ENCODE measurements around the gene FECH. TPM values are rescaled to one million over a fixed set of nuclear protein-coding genes. Genes with fewer than 3 reads are reported as not detected.

The FECH gene
- total and polyA plus RNA-seq, 9 of the 15 experiments (the other 6 are each of a cell fraction or from before 2014, with no cell fraction given) = 19.8 to 170 (median 56.8) TPM

DNA sequence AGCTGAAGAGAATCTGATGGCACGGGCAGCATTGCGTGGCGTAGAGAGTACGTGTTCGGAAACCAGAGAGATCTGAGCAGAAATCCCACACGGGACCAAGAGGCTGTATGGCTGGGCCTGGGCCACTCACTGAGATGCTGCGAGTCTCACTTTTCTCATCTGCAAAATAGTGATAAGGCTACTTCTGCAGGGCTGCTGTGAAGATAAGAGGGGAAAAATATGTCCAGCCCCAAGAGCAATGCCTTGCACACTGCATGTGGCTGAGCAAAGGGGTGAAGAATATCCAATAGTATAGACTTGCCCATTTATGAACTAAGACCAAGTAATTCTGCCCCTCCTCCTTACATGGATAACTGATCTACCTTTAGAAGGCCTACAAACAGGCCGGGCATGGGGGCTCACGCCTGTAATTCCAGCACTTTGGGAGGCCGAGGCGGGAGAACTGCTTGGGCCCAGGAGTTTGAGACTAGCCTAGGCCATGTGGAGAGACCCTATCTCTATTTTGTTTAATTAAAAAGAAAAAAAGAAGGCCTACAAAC lies 3.1 kb downstream of the FECH start (continued):
- no peak for TF ChIP-seq BRCA1 (IDR thresholded peaks at IDR 0.05)
- TF ChIP-seq BRCA1 (CRISPR knock-in tag; IDR thresholded peaks at IDR 0.05) = no peak
- no peak for TF ChIP-seq KLF1 (tag; IDR thresholded peaks at IDR 0.05)
- no peak for TF ChIP-seq CAMTA2 (CRISPR knock-in tag; conservative IDR thresholded peaks at IDR 0.05)
- peak; percentile 85 for TF ChIP-seq MYC (IDR thresholded peaks at IDR 0.05; ENCODE audit: low read depth, low read length)
- no peak for TF ChIP-seq MYC (CRISPR knock-in tag; IDR thresholded peaks at IDR 0.05; ENCODE audit: borderline replicate concordance, low read depth)
- no peak; the same call in 1 of the 2 replicates for TF ChIP-seq ZNF263 (CRISPR knock-in tag; IDR thresholded peaks at IDR 0.05; ENCODE audit: borderline replicate concordance)
- TF ChIP-seq SMARCC2 (IDR thresholded peaks at IDR 0.05; ENCODE audit: low read depth) = peak; percentile 76
- TF ChIP-seq FIP1L1 (IDR thresholded peaks at IDR 0.05; ENCODE audit: low read depth, low read length, poor library complexity, severe bottlenecking) = no peak
- no peak for TF ChIP-seq POLR2H (tag; IDR thresholded peaks at IDR 0.05; ENCODE audit: low read depth)
- no peak for TF ChIP-seq STAT5B (CRISPR knock-in tag; IDR thresholded peaks at IDR 0.05)
- no peak for TF ChIP-seq GABPB1 (CRISPR knock-in tag; IDR thresholded peaks at IDR 0.05)
- no peak for TF ChIP-seq PRMT5 (CRISPR knock-in tag; IDR thresholded peaks at IDR 0.05)
- TF ChIP-seq GATAD2A (IDR thresholded peaks at IDR 0.05) = peak; percentile 80; the same call in 1 of the 2 replicates
- TF ChIP-seq, protein P1, sequence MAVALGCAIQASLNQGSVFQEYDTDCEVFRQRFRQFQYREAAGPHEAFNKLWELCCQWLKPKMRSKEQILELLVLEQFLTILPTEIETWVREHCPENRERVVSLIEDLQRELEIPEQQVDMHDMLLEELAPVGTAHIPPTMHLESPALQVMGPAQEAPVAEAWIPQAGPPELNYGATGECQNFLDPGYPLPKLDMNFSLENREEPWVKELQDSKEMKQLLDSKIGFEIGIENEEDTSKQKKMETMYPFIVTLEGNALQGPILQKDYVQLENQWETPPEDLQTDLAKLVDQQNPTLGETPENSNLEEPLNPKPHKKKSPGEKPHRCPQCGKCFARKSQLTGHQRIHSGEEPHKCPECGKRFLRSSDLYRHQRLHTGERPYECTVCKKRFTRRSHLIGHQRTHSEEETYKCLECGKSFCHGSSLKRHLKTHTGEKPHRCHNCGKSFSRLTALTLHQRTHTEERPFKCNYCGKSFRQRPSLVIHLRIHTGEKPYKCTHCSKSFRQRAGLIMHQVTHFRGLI (CRISPR knock-in tag; IDR thresholded peaks at IDR 0.05) = no peak
- no peak for TF ChIP-seq ILK (tag; IDR thresholded peaks at IDR 0.05; ENCODE audit: borderline replicate concordance, low read depth)
- TF ChIP-seq RBM34 (IDR thresholded peaks at IDR 0.05; ENCODE audit: borderline replicate concordance, insufficient read depth, low read length) = no peak
- no peak for TF ChIP-seq ZSCAN32 (CRISPR knock-in tag; IDR thresholded peaks at IDR 0.05)
- no peak for TF ChIP-seq RBM17 (IDR thresholded peaks at IDR 0.05; ENCODE audit: borderline replicate concordance, low read depth, low read length)
- TF ChIP-seq NFE2L1 (tag; IDR thresholded peaks at IDR 0.05; ENCODE audit: borderline replicate concordance, low read depth) = no peak
- TF ChIP-seq, protein P2, sequence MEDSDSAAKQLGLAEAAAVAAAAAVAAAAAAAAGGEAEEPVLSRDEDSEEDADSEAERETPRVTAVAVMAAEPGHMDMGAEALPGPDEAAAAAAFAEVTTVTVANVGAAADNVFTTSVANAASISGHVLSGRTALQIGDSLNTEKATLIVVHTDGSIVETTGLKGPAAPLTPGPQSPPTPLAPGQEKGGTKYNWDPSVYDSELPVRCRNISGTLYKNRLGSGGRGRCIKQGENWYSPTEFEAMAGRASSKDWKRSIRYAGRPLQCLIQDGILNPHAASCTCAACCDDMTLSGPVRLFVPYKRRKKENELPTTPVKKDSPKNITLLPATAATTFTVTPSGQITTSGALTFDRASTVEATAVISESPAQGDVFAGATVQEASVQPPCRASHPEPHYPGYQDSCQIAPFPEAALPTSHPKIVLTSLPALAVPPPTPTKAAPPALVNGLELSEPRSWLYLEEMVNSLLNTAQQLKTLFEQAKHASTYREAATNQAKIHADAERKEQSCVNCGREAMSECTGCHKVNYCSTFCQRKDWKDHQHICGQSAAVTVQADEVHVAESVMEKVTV (CRISPR knock-in tag; IDR thresholded peaks at IDR 0.05) = no peak
- TF ChIP-seq CEBPB (tag; IDR thresholded peaks at IDR 0.05) = no peak
- TF ChIP-seq, protein P3, sequence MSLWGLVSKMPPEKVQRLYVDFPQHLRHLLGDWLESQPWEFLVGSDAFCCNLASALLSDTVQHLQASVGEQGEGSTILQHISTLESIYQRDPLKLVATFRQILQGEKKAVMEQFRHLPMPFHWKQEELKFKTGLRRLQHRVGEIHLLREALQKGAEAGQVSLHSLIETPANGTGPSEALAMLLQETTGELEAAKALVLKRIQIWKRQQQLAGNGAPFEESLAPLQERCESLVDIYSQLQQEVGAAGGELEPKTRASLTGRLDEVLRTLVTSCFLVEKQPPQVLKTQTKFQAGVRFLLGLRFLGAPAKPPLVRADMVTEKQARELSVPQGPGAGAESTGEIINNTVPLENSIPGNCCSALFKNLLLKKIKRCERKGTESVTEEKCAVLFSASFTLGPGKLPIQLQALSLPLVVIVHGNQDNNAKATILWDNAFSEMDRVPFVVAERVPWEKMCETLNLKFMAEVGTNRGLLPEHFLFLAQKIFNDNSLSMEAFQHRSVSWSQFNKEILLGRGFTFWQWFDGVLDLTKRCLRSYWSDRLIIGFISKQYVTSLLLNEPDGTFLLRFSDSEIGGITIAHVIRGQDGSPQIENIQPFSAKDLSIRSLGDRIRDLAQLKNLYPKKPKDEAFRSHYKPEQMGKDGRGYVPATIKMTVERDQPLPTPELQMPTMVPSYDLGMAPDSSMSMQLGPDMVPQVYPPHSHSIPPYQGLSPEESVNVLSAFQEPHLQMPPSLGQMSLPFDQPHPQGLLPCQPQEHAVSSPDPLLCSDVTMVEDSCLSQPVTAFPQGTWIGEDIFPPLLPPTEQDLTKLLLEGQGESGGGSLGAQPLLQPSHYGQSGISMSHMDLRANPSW (CRISPR knock-in tag; IDR thresholded peaks at IDR 0.05) = no peak
- no peak; the same call in 1 of the 2 replicates for TF ChIP-seq HDGF (IDR thresholded peaks at IDR 0.05)
- TF ChIP-seq ZBTB7A (IDR thresholded peaks at IDR 0.05; ENCODE audit: borderline replicate concordance, control insufficient read depth, low read depth, low read length) = no peak
